Activated CD8-positive, alpha-beta T cell treated with anti-CD3 and anti-CD28 coated beads for 36 hours (primary cell): Measurements from ENCODE around the gene FOXE1. TPM values are rescaled to one million over a fixed set of nuclear protein-coding genes. Genes with fewer than 3 reads are reported as not detected.

Experiments used
- ATAC-seq: fragments of 200-7000 bp; cut with Tn5 transposase; one replicate; pipeline ENCODE4 v1.10.0; 2021; ENCODE audit warnings: mild to moderate bottlenecking, moderate library complexity
- CTCF ChIA-PET: fragments of 350-600 bp; sonication (Branson Sonifier 250); formaldehyde crosslinking; loops from one replicate; lab custom pipeline; 2021; ENCODE audit warnings: antibody characterized with exemption; lab: Charles Lee
- POLR2A ChIA-PET: fragments of 350-600 bp; sonication (Branson Sonifier 250); formaldehyde crosslinking; loops from one replicate; lab custom pipeline; 2021; ENCODE audit warnings: antibody characterized with exemption; lab: Charles Lee
- DNase-seq: peaks from one replicate; pipeline ENCODE4 v3.0.0-alpha.2; 2020
- H3K27ac Mint-ChIP-seq: one replicate; pipeline ENCODE4 v1.8.0; 2021; ENCODE audit warnings: mild to moderate bottlenecking, mixed read lengths
- H3K27me3 Mint-ChIP-seq: one replicate; pipeline ENCODE4 v1.8.0; 2021; ENCODE audit warnings: mixed read lengths
- H3K36me3 Mint-ChIP-seq: one replicate; pipeline ENCODE4 v1.8.0; 2021; ENCODE audit warnings: low read depth, mixed read lengths
- H3K4me1 Mint-ChIP-seq: one replicate; pipeline ENCODE4 v1.8.0; 2021; ENCODE audit warnings: low read depth, mixed read lengths
- H3K4me3 Mint-ChIP-seq: one replicate; pipeline ENCODE4 v1.8.0; 2021; ENCODE audit warnings: mild to moderate bottlenecking, moderate library complexity, mixed read lengths
- H3K9me3 Mint-ChIP-seq: one replicate; pipeline ENCODE4 v1.8.0; 2021; ENCODE audit warnings: mixed read lengths
- intact Hi-C: fragments of 100-400 bp; cut with micrococcal nuclease; formaldehyde crosslinking; loops from one replicate; pipeline ENCODE4 v1.10.0; 2022
- total RNA-seq, 2 experiments: library from RNA; stranded (reverse); gene quantifications; one replicate each; pipeline ENCODE4 v1.2.3, GENCODE V29; 2021
- TF ChIP-seq, protein P1 (sequence below): fragments of 200-600 bp; IDR thresholded peaks from one replicate; pipeline ENCODE4 v1.8.0; 2022; ENCODE audit warnings: antibody characterized with exemption, mild to moderate bottlenecking

Gene FOXE1
- total RNA-seq, 2 experiments from 2014 or later, result 0.09 TPM; not detected in 1

DNA sequence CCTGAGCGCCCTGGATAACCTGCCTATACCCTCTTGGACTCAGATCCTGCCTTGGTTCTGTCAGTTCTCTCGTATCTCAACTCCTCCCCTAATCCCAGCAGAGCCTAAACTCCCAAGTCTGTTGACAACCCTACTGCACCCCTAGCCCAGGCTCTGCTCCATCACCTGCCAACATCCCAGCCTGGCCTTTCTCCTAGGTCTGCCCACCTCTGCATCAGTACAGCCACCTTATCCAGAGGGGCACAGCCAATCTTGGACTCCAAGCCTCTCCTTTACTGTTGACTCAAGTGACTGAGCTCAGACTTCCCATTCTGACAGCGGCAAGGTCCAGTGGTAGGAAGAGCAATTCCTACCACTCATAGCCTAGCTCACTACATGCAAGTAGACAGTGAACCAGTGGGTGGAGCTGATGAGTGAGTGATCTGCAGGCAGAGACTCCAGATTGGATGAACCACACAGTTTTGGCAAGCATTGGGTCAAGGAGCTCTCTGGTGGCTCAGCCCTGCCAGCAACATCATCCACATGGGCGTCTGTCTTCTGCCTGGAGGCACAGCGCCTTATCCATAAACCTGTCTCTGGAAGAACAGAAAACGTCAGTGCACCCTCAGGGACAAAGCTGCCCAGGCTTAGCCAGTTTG lies 42.8 kb downstream of the FOXE1 start:
- Mint-ChIP-seq H3K36me3 (no peaks in the 10 kb centered on the region), H3K27me3 (no peaks in the 10 kb centered on the region), H3K4me3 (no peak overlapping the region), H3K4me1 (peaks cover 6% of the 10 kb centered on the region), H3K27ac (no peak overlapping the region), H3K9me3 (no peaks in the 10 kb centered on the region)
- intact Hi-C loops, result no loop called here
- peak; percentile 32 for DNase-seq
- ChIA-PET POLR2A (interaction anchor here (1.2 kb wide), 2 partner anchors 14 to 142 kb away, joined by 3 read pairs; no protein-coding TSS in a partner anchor), CTCF (interaction anchor here (0.9 to 1.4 kb wide), 3 partner anchors 9 to 36 kb away, joined by 3 to 4 read pairs (median 3); no protein-coding TSS in a partner anchor)
- TF ChIP-seq, protein P1, sequence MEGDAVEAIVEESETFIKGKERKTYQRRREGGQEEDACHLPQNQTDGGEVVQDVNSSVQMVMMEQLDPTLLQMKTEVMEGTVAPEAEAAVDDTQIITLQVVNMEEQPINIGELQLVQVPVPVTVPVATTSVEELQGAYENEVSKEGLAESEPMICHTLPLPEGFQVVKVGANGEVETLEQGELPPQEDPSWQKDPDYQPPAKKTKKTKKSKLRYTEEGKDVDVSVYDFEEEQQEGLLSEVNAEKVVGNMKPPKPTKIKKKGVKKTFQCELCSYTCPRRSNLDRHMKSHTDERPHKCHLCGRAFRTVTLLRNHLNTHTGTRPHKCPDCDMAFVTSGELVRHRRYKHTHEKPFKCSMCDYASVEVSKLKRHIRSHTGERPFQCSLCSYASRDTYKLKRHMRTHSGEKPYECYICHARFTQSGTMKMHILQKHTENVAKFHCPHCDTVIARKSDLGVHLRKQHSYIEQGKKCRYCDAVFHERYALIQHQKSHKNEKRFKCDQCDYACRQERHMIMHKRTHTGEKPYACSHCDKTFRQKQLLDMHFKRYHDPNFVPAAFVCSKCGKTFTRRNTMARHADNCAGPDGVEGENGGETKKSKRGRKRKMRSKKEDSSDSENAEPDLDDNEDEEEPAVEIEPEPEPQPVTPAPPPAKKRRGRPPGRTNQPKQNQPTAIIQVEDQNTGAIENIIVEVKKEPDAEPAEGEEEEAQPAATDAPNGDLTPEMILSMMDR, result no peak
- ATAC-seq, result peak; percentile 67

DNA sequence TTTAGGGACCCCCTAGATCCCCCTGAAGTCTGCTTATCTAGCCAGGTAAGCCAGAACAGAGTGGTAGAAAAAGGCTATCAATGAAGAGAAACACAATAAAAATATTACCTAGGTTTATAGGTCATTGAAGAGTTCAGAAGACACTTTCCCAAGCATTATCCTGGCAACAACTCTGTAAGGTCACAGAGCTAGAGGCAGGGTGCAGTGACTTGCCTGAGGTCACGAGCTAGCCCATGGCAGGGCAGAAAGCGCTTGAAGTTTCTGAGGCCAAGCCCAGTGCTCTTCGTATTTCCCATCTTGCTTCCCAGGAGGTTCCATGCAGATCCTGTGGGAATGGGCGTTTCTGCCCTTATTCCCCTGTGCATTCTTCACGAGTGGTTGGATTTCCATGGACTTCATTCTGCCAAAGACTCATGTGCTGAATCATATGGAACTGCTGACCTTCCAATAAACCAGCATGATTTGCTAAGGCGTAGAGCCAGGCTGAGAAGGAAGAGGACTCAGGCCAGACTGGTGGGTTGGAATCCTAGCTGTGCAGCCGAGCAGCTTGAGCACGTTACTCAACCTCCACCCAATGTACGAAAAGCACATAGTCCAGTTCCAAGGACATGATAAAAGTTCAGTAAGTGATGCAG lies 47.2 kb downstream of the FOXE1 start:
- TF ChIP-seq, protein P1, result no peak
- H3K4me3 Mint-ChIP-seq, result no peak overlapping the region
- H3K36me3 Mint-ChIP-seq, result peaks cover 5% of the 10 kb centered on the region
- no peak for DNase-seq
- no peaks in the 10 kb centered on the region for H3K27me3 Mint-ChIP-seq
- ATAC-seq, result no peak
- no peaks in the 10 kb centered on the region for H3K9me3 Mint-ChIP-seq
- ChIA-PET CTCF (interaction anchor here (0.7 to 7.1 kb wide), 27 partner anchors 11 to 216 kb away, joined by 3 to 169 read pairs (median 5); partner anchors contain the start of genes TRMO and XPA), POLR2A (interaction anchor here (1.1 to 2.7 kb wide), 2 partner anchors 21 to 22 kb away, joined by 3 to 10 read pairs; partner anchors contain the start of gene TRMO)
- intact Hi-C loops, result loop anchor here (5.0 kb wide), 1 partner anchor 188 kb away; no protein-coding TSS in a partner anchor
- no peak overlapping the region for H3K27ac Mint-ChIP-seq
- peaks cover 40% of the 10 kb centered on the region for H3K4me1 Mint-ChIP-seq

DNA sequence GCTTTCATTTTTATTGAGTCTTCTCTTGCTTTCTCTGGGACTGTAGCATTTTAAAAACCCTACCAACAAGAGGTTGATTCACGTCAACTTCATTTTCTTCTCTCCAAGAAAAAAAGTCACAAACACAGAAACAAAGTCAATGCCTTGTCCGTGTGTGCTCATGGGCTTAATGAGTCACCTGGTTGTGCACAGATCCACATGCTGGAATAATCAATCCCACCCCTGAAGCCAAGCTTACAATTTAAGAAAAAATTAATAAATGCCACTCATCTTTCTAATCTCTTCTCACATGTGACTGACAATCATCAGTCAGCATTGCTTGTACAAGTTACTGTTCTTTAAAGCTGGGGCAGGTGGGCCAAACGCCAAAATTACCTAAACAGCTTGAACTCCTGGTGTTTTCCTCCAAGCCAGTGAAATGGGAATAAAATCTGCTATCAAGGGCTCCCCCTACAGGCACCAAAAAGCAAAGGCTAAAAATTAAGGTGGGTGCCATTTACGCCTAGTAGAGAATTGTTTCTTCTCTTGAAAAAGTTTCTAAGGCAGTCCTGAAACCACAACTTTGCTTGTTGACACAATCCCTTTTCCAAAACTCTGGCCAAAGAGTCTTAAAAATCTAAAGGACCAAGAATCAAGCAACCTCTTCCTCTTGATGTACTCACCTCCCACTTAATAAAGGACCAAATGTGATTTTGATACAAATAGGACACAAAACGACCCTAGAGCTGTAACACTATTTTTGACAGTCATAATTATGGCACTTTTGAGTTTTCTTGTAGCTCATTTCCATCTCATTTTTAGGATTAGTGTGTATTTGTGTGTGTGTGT lies 47.9 kb downstream of the FOXE1 start:
- no peaks in the 10 kb centered on the region for H3K9me3 Mint-ChIP-seq
- TF ChIP-seq, protein P1, result peak; percentile 88
- H3K27me3 Mint-ChIP-seq, result no peaks in the 10 kb centered on the region
- H3K4me3 Mint-ChIP-seq, result no peak overlapping the region
- intact Hi-C loops, result loop anchor here (5.0 kb wide), 1 partner anchor 189 kb away; no protein-coding TSS in a partner anchor
- ChIA-PET POLR2A (interaction anchor here (0.7 to 2.7 kb wide), 5 partner anchors 9 to 263 kb away, joined by 3 to 10 read pairs (median 4); partner anchors contain the start of gene TRMO), CTCF (interaction anchor here (0.7 to 7.1 kb wide), 32 partner anchors 11 to 216 kb away, joined by 3 to 169 read pairs (median 4); partner anchors contain the start of genes TRMO and XPA)
- DNase-seq, result peak; percentile 32
- peaks cover 46% of the 10 kb centered on the region for H3K4me1 Mint-ChIP-seq
- H3K27ac Mint-ChIP-seq, result peak overlapping the region; percentile 66
- H3K36me3 Mint-ChIP-seq, result peaks cover 5% of the 10 kb centered on the region
- ATAC-seq, result no peak

DNA sequence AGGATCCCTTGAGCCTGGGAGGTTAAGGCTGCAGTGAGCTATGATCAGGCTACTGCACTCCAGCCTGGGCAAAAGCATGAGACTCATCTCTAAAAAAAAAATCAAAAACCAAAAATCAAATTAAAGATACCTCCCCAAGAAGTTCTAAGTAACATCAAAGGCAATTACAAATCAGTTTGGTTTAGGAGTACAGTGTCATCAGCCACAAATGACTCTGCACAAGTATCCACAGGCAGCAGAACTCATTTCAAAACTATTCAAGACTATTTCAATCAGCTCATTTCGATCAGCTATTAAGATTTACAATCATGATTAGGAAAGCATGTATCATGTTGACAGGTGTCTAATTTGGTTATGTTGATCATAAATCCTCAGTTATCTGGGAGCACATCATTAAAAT lies 50.2 kb downstream of the FOXE1 start:
- TF ChIP-seq, protein P1, result no peak
- peak; percentile 5 for ATAC-seq

More for the DNA sequence above, 50.2 kb downstream of the FOXE1 start:
- Mint-ChIP-seq H3K27ac (peak overlapping the region; percentile 69), H3K36me3 (peaks cover 19% of the 10 kb centered on the region), H3K4me1 (peaks cover 64% of the 10 kb centered on the region), H3K27me3 (no peaks in the 10 kb centered on the region), H3K4me3 (no peak overlapping the region), H3K9me3 (no peaks in the 10 kb centered on the region)
- CTCF ChIA-PET, result interaction anchor here (1.0 to 7.1 kb wide), 10 partner anchors 8 to 204 kb away, joined by 3 to 169 read pairs (median 23); partner anchors contain the start of genes TRMO and XPA
- no peak for DNase-seq
- POLR2A ChIA-PET, result interaction anchor here (1.1 to 2.7 kb wide), 2 partner anchors 19 to 354 kb away, joined by 3 to 10 read pairs; partner anchors contain the start of gene TRMO
- intact Hi-C loops, result loop anchor here (5.0 kb wide), 1 partner anchor 191 kb away; no protein-coding TSS in a partner anchor
